ENCODE results near the gene GRPR.

GRPR gene

DNA sequence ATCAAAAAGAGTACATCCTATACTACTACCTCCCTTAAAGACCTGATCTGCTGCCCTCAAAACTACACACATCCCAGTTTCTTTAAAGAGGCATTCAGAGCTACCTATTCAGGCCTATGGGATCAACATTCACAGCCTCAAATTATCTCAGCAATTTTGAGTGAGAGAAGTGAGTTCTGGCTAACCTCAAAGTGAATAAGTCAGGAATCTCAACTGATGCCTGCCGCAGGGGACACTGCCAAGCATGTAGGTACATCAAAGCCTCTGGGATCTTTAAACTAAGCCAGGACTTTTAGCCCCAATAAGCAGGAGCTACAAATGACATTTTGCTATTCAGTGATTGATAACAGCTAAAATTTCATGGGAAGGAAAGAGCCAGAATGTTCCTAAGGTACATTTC is 11.6 kb downstream of the GRPR start:
- H3K27ac ChIP-seq (ENCODE audit: low read depth, low read length) = no peak overlapping the region
- peaks cover 0 to 5% (median 3%) of the 10 kb centered on the region in 5 donors for H3K27me3 ChIP-seq (ENCODE audit: control insufficient read depth in 5 of 5, insufficient read depth in 4 of 5, low read length in 5 of 5)
- no peaks in the 10 kb centered on the region for H3K9me3 ChIP-seq (ENCODE audit: control insufficient read depth in 5 of 5, low read length in 5 of 5)
- no peaks in the 10 kb centered on the region for H3K36me3 ChIP-seq (ENCODE audit: control insufficient read depth in 5 of 5, insufficient read depth in 5 of 5, low read length in 5 of 5)
- H3K4me1 ChIP-seq (ENCODE audit: control insufficient read depth in 5 of 5, insufficient read depth in 5 of 5, low read length in 5 of 5) = no peaks in the 10 kb centered on the region
- no peak overlapping the region for H3K9ac ChIP-seq (ENCODE audit: low read length in 5 of 5)
- H3K4me3 ChIP-seq (ENCODE audit: low read depth in 1 of 5, low read length in 5 of 5) = no peak overlapping the region

DNA sequence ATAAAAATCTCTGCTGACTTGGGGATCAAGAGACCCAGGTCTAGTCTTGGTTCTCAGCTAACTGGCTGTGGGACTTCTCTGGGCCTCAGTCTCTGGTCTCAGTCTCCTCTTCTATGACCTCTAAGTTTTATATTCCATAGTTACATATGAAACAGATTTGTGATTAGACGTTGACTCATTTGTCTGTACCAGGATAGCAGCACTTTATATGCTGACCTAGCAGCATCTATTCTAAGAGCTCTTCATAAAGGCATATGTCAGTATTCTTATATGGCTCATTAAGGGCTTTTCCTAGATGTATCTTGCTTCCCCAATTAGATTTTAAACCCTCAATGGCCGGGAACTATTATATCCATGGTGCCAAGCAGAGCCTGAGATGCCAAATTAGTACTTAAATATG is 12.7 kb downstream of the GRPR start:
- Histone ChIP-seq H3K4me1 (ENCODE audit: control insufficient read depth in 5 of 5, insufficient read depth in 5 of 5, low read length in 5 of 5) (no peaks in the 10 kb centered on the region), H3K27ac (ENCODE audit: low read depth, low read length) (no peak overlapping the region), H3K27me3 (ENCODE audit: control insufficient read depth in 5 of 5, insufficient read depth in 4 of 5, low read length in 5 of 5) (peaks cover 0 to 8% (median 3%) of the 10 kb centered on the region in 5 donors), H3K36me3 (ENCODE audit: control insufficient read depth in 5 of 5, insufficient read depth in 5 of 5, low read length in 5 of 5) (no peaks in the 10 kb centered on the region), H3K9ac (ENCODE audit: low read length in 5 of 5) (no peak overlapping the region), H3K9me3 (ENCODE audit: control insufficient read depth in 5 of 5, low read length in 5 of 5) (no peaks in the 10 kb centered on the region), H3K4me3 (ENCODE audit: low read depth in 1 of 5, low read length in 5 of 5) (no peak overlapping the region)

- H3K9me3 ChIP-seq (ENCODE audit: control insufficient read depth in 5 of 5, low read length in 5 of 5) = no peaks in the 10 kb centered on the region
- H3K9ac ChIP-seq (ENCODE audit: low read length in 5 of 5) = no peak overlapping the region
- H3K27ac ChIP-seq (ENCODE audit: low read depth, low read length) = no peak overlapping the region
- no peak overlapping the region for H3K4me3 ChIP-seq (ENCODE audit: low read depth in 1 of 5, low read length in 5 of 5)
- H3K27me3 ChIP-seq (ENCODE audit: control insufficient read depth in 5 of 5, insufficient read depth in 4 of 5, low read length in 5 of 5) = peaks cover 0 to 9% (median 3%) of the 10 kb centered on the region in 5 donors
- H3K36me3 ChIP-seq (ENCODE audit: control insufficient read depth in 5 of 5, insufficient read depth in 5 of 5, low read length in 5 of 5) = no peaks in the 10 kb centered on the region
- H3K4me1 ChIP-seq (ENCODE audit: control insufficient read depth in 5 of 5, insufficient read depth in 5 of 5, low read length in 5 of 5) = no peaks in the 10 kb centered on the region
Observed at GRCh38 chrX:16137416-16138107, 14.2 kb downstream of the GRPR start.

DNA sequence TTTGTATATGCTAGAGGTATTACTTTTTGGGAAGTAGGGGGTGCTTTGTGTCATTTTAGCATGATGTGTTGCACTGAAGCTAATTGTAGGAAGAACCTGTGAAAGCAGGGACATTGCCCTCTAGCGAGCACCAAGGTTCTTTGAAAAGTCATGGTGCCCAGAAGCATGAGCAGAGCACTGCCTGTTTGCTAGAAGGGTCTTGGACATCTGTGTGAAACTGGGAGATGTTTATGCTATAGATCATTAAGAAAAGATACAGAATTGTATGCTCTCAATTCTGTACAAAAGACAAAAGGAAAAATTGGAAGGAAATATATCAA is 14.7 kb downstream of the GRPR start:
- Histone ChIP-seq H3K27ac (ENCODE audit: low read depth, low read length) (no peak overlapping the region), H3K4me3 (ENCODE audit: low read depth in 1 of 5, low read length in 5 of 5) (no peak overlapping the region), H3K4me1 (ENCODE audit: control insufficient read depth in 5 of 5, insufficient read depth in 5 of 5, low read length in 5 of 5) (no peaks in the 10 kb centered on the region), H3K9me3 (ENCODE audit: control insufficient read depth in 5 of 5, low read length in 5 of 5) (no peaks in the 10 kb centered on the region), H3K36me3 (ENCODE audit: control insufficient read depth in 5 of 5, insufficient read depth in 5 of 5, low read length in 5 of 5) (no peaks in the 10 kb centered on the region), H3K27me3 (ENCODE audit: control insufficient read depth in 5 of 5, insufficient read depth in 4 of 5, low read length in 5 of 5) (peaks cover 0 to 13% (median 3%) of the 10 kb centered on the region in 5 donors), H3K9ac (ENCODE audit: low read length in 5 of 5) (no peak overlapping the region)

DNA sequence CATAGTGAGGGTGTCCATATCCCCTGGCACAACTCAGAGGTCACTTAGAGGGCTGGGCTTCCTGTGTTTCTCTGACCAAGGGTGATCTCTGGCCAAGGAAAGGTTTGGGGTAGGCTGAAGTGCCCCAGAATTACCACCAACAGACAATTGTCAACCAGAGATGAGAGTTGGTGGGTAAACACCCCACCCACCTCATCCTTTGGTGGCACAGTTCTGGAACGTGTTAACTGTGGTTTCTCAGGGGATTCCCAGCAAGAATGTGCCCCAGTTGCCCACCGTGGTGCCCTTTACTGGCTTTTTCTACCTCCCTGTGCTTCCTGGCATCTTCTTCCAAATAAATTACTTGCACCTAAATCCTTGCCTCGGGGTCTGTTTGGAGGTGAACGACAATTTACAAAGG is 17.1 kb downstream of the GRPR start:
- Histone ChIP-seq H3K4me1 (ENCODE audit: control insufficient read depth in 5 of 5, insufficient read depth in 5 of 5, low read length in 5 of 5) (no peaks in the 10 kb centered on the region), H3K4me3 (ENCODE audit: low read depth in 1 of 5, low read length in 5 of 5) (no peak overlapping the region), H3K27me3 (ENCODE audit: control insufficient read depth in 5 of 5, insufficient read depth in 4 of 5, low read length in 5 of 5) (peaks cover 0 to 9% (median 0%) of the 10 kb centered on the region in 5 donors), H3K36me3 (ENCODE audit: control insufficient read depth in 5 of 5, insufficient read depth in 5 of 5, low read length in 5 of 5) (no peaks in the 10 kb centered on the region), H3K9ac (ENCODE audit: low read length in 5 of 5) (no peak overlapping the region), H3K27ac (ENCODE audit: low read depth, low read length) (no peak overlapping the region), H3K9me3 (ENCODE audit: control insufficient read depth in 5 of 5, low read length in 5 of 5) (no peaks in the 10 kb centered on the region)

GRCh38 chrX:16140983-16141382 is 17.6 kb downstream of the GRPR start:
- Histone ChIP-seq H3K9ac (ENCODE audit: low read length in 5 of 5) (no peak overlapping the region), H3K9me3 (ENCODE audit: control insufficient read depth in 5 of 5, low read length in 5 of 5) (no peaks in the 10 kb centered on the region), H3K4me1 (ENCODE audit: control insufficient read depth in 5 of 5, insufficient read depth in 5 of 5, low read length in 5 of 5) (no peaks in the 10 kb centered on the region), H3K4me3 (ENCODE audit: low read depth in 1 of 5, low read length in 5 of 5) (no peak overlapping the region), H3K36me3 (ENCODE audit: control insufficient read depth in 5 of 5, insufficient read depth in 5 of 5, low read length in 5 of 5) (no peaks in the 10 kb centered on the region), H3K27me3 (ENCODE audit: control insufficient read depth in 5 of 5, insufficient read depth in 4 of 5, low read length in 5 of 5) (peaks cover 0 to 9% (median 0%) of the 10 kb centered on the region in 5 donors), H3K27ac (ENCODE audit: low read depth, low read length) (no peak overlapping the region)

DNA sequence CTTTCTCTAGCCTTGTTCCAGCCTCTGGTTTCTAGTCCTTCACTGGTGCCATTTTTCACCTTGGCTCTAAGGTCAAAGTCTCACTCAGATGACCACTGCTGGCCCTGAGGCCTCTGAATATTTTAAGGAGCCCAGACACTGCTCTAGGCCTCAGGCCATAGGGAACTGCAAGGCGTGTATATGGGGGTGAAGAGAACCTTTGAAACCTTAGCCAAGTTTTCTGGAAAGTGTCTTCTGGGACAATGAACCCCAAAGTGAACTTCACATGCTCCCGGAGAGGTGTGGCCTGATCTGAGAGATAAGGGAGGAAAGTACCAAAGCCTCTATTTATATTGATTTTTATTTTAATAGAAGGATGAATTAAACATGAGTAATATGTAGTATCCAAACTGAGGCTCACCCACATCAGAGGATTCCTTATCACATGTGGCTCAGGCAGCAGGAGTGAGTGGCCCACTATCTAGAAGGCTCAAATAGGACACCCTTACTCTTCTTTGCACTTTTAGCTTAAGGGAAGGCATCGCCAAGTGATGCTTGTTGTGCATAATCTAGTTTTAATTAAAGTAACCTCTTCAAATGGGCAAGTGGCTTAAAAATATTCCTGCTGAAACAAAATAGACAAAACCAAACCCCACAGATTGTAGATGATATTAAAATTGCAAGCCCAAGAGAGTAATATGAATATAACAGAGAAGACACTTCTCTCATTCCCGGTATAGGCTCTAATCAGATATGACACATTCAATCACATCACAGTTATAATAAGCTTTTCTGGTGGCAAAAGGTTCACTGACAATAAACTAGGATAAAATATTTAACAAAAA is 18.3 kb downstream of the GRPR start:
- no peak overlapping the region for H3K27ac ChIP-seq (ENCODE audit: low read depth, low read length)
- H3K27me3 ChIP-seq (ENCODE audit: control insufficient read depth in 5 of 5, insufficient read depth in 4 of 5, low read length in 5 of 5) = peaks cover 0 to 9% (median 0%) of the 10 kb centered on the region in 5 donors
- no peaks in the 10 kb centered on the region for H3K9me3 ChIP-seq (ENCODE audit: control insufficient read depth in 5 of 5, low read length in 5 of 5)
- H3K4me1 ChIP-seq (ENCODE audit: control insufficient read depth in 5 of 5, insufficient read depth in 5 of 5, low read length in 5 of 5) = no peaks in the 10 kb centered on the region
- H3K9ac ChIP-seq (ENCODE audit: low read length in 5 of 5) = no peak overlapping the region
- H3K4me3 ChIP-seq (ENCODE audit: low read depth in 1 of 5, low read length in 5 of 5) = no peak overlapping the region
- no peaks in the 10 kb centered on the region for H3K36me3 ChIP-seq (ENCODE audit: control insufficient read depth in 5 of 5, insufficient read depth in 5 of 5, low read length in 5 of 5)

- no peak overlapping the region for H3K4me3 ChIP-seq (ENCODE audit: low read depth in 1 of 5, low read length in 5 of 5)
- no peaks in the 10 kb centered on the region for H3K9me3 ChIP-seq (ENCODE audit: control insufficient read depth in 5 of 5, low read length in 5 of 5)
- H3K27me3 ChIP-seq (ENCODE audit: control insufficient read depth in 5 of 5, insufficient read depth in 4 of 5, low read length in 5 of 5) = peaks cover 0 to 9% (median 0%) of the 10 kb centered on the region in 5 donors
- H3K27ac ChIP-seq (ENCODE audit: low read depth, low read length) = no peak overlapping the region
- H3K9ac ChIP-seq (ENCODE audit: low read length in 5 of 5) = no peak overlapping the region
- no peaks in the 10 kb centered on the region for H3K4me1 ChIP-seq (ENCODE audit: control insufficient read depth in 5 of 5, insufficient read depth in 5 of 5, low read length in 5 of 5)
- H3K36me3 ChIP-seq (ENCODE audit: control insufficient read depth in 5 of 5, insufficient read depth in 5 of 5, low read length in 5 of 5) = no peaks in the 10 kb centered on the region
Observed at GRCh38 chrX:16142246-16142558, 18.8 kb downstream of the GRPR start.

- Histone ChIP-seq H3K9me3 (ENCODE audit: control insufficient read depth in 5 of 5, low read length in 5 of 5) (no peaks in the 10 kb centered on the region), H3K27me3 (ENCODE audit: control insufficient read depth in 5 of 5, insufficient read depth in 4 of 5, low read length in 5 of 5) (peaks cover 0 to 9% (median 0%) of the 10 kb centered on the region in 5 donors), H3K4me3 (ENCODE audit: low read depth in 1 of 5, low read length in 5 of 5) (no peak overlapping the region), H3K4me1 (ENCODE audit: control insufficient read depth in 5 of 5, insufficient read depth in 5 of 5, low read length in 5 of 5) (no peaks in the 10 kb centered on the region), H3K27ac (ENCODE audit: low read depth, low read length) (no peak overlapping the region), H3K36me3 (ENCODE audit: control insufficient read depth in 5 of 5, insufficient read depth in 5 of 5, low read length in 5 of 5) (no peaks in the 10 kb centered on the region), H3K9ac (ENCODE audit: low read length in 5 of 5) (no peak overlapping the region)
Observed at GRCh38 chrX:16143968-16144367, 20.6 kb downstream of the GRPR start.

- Histone ChIP-seq H3K9me3 (ENCODE audit: control insufficient read depth in 5 of 5, low read length in 5 of 5) (no peaks in the 10 kb centered on the region), H3K27me3 (ENCODE audit: control insufficient read depth in 5 of 5, insufficient read depth in 4 of 5, low read length in 5 of 5) (peaks cover 0 to 9% (median 0%) of the 10 kb centered on the region in 5 donors)
Observed at GRCh38 chrX:16144420-16144819, 21.1 kb downstream of the GRPR start.

More at GRCh38 chrX:16144420-16144819, 21.1 kb downstream of the GRPR start:
- no peaks in the 10 kb centered on the region for H3K36me3 ChIP-seq (ENCODE audit: control insufficient read depth in 5 of 5, insufficient read depth in 5 of 5, low read length in 5 of 5)
- H3K4me3 ChIP-seq (ENCODE audit: low read depth in 1 of 5, low read length in 5 of 5) = no peak overlapping the region
- H3K4me1 ChIP-seq (ENCODE audit: control insufficient read depth in 5 of 5, insufficient read depth in 5 of 5, low read length in 5 of 5) = no peaks in the 10 kb centered on the region
- H3K9ac ChIP-seq (ENCODE audit: low read length in 5 of 5) = no peak overlapping the region
- H3K27ac ChIP-seq (ENCODE audit: low read depth, low read length) = no peak overlapping the region
